C1 segment of cervical spinal cord (tissue), 14 donors: ENCODE measurements around the gene ITFG1.
"Not testable (repeated sequence)": the region's sequence is repeated elsewhere in the genome, so short reads cannot be mapped to it uniquely, and the experiment has no call there.

Source experiments
- DNase-seq, 14 donors: peaks; one replicate each; lab custom pipeline; 2025; lab: John Stamatoyannopoulos, UW

The ITFG1 gene

DNA sequence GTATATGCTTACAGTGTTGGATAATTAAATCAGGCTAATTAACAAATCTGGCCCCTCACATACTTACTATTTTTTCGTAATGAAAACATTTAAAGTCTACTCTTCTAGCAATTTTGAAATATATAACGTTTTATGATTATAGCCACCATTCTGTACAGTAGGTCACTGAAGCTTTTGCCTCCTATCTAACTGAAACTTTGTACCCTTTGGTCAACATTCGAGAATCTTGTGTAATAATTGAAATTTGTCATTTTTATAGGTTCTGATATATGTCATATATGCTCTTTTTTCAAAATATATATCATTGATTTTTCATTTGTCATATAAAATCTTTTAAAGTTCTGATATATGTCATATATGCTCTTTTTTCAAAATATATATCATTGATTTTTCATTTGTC lies 12.9 kb upstream of the ITFG1 start:
- no peak for DNase-seq

GRCh38 chr16:47473004-47473403 lies 12.1 kb upstream of the ITFG1 start:
- not testable (repeated sequence) for DNase-seq

DNA sequence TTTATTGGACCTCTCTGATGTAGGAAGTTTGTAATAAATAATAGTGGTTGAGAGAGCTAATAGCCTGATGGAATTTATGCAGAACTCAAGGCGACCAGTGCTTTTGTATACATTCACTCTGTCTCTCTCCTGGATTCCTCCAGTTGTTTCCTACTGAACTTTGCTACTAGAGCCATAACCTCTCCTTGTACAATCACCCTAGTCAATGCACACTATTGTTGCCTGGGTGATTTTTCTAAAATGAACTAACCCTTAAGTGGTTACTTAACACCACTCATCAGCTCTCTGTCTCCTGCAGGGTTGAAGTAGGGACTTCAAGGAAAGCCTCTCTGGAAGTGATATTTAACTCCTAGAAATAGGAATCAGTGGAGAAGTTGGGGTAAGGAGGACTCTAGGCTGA lies 9.9 kb upstream of the ITFG1 start:
- no peak for DNase-seq

DNA sequence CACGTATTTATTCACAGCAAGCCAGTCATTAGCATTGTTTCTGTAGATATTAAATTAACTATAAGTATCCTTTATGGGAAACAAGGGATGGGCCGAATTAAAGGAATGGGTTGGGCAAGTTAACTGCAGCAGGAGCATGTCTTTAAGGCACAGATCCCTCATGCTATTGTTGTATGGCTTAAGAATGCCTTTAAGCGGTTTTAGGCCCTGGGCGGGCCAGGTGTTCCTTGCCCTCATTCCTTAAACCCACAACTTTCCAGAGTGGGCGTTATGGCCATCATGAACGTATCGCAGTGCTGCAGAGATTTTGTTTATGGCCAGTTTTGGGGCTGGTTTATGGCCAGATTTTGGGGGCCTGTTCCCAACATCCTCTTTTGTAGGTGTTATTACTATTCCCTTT lies 9.3 kb upstream of the ITFG1 start:
- no peak for DNase-seq

DNA sequence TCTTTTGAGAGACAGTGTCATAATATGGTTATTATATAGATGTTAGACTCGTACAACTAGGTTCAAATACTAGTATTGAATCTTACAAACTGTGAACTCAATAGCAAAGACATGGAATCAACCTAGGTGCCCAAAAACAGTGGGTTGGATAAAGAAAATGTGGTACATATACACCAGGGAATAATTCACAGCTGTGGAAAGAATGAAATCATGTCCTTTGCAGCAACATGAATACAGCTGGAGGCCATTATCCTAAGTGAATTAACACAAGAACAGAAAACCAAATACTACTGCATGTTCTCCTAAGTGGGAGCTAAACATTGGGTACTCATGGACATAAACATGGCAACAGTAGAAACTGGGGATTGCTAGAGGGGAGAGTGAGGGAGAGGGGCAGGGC lies 8.4 kb upstream of the ITFG1 start:
- DNase-seq: no peak

- not testable (repeated sequence) for DNase-seq
Observed at GRCh38 chr16:47468070-47468689, 7.3 kb upstream of the ITFG1 start.

- no peak for DNase-seq
Observed at GRCh38 chr16:47467501-47467900, 6.6 kb upstream of the ITFG1 start.

DNA sequence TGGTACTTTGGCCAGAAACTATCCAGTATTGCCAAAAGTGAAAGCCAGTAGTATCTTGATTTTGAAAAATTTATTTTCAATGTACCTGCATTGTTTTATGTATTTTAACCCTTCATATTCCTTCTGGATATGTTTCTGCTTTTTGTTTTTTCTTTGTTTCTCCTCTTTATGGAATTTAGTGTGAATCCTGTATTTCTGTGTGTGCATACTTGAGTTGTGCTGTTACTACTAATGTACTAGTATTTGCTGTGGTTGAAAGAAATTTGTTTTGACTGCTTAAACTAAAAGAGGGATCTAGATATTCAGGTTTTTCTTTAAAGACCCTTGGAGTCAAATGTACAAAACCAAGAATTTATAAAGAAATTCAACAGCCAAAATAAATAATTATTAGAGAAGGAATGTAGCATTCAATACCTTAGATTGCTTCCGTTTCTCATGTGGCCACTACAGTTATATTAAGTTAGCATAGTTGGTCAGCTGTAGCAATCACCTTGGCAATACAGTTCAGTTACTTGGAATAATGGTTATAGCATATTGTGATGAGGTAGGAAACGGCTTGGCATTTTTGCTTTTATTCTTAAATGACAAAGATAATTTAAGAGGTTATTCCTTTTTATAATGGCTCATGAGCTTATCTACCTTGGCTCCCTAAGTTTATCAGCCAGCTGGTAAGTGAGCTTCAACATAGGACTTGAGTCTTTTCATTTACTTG lies 5.2 kb upstream of the ITFG1 start:
- DNase-seq: no peak

DNA sequence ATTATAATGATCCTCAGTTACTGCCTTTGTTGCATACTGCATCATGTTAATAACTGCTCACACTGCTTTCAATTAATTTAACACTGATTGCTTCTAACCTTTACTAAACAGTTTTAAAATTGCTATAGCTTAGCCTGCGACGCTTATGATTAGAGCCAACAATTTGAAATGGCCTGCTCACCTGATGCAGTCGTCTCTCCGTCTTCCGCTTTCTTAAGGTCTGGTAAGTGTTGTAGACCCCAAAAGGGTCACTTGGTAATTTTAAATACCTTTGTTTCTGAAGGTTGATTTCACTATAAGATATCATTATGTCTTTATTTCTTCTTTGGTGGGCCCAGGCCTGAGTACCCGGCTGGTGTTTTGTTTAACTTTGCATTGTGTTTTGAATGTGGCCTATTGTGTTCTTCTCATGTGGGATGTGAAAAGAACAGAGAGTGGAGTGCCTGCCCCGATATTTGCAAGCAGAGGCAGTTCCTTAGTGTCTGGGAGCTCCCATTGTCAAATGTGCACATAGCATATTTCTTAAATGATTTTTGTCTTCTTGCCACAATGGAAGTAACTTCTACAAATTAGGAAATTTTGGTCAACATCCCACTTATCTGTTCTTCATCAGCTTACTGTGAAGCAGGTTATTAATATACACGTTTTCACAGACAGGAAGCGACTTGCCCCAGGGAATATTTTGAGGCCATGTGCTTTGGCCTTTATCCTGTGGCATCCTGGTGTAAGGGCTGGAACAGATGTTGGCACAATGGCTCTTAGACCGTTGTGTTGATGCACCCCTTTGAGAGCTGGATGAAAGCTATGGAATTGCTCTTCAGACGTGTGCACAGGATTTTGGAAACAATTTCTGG lies 3.1 kb upstream of the ITFG1 start:
- peak in 3 of 14 donors; percentile 3 to 29 (median 9) for DNase-seq

GRCh38 chr16:47461598-47462266 lies 869 bp upstream of the ITFG1 start:
- DNase-seq: peak in 4 of 14 donors; percentile 45 to 69 (median 46)

DNA sequence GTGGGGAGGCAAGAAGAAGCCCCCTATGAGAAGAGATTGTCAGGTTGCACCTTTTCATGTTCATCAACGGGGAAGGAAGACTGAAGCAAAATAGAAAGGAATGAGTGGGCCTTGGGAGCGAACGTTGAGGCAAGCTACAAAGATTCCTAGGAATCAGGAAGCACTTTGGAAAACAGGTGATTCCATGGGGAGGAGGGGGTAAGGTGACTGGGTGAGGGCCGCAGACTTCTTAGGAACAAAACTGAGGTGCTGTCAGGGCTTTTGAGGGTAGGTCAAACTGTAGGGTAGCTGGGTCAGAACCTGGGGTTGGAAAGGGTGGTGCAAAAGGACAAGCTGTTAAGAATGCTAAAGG lies 528 bp downstream of the ITFG1 start:
- no peak for DNase-seq

DNA sequence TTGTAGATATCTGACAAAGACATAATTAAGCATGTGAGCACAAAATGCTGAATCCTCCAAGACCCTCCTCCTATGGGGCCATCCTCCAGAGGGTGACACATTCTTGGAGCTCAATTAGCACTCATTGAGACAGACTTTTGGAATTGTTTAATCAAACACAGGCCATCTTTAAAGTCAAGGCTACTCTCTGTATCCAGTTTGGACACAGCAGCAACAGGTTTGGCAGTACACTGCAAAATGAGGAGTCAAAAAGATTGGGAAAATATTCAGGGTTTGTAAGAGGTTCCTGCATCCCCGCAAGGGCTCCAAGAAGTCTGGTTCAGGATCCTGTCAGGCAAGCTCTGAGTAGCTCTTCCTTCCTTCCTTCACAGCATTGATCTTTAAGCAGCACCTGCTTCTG lies 1.3 kb downstream of the ITFG1 start:
- DNase-seq: no peak

- no peak for DNase-seq
Observed at GRCh38 chr16:47458331-47458730, 2.5 kb downstream of the ITFG1 start.

- no peak for DNase-seq
Observed at GRCh38 chr16:47449788-47450187, 11.1 kb downstream of the ITFG1 start.

- DNase-seq: no peak
Observed at GRCh38 chr16:47448830-47449575, 11.9 kb downstream of the ITFG1 start.

GRCh38 chr16:47446431-47446830 lies 14.4 kb downstream of the ITFG1 start:
- DNase-seq: no peak

DNA sequence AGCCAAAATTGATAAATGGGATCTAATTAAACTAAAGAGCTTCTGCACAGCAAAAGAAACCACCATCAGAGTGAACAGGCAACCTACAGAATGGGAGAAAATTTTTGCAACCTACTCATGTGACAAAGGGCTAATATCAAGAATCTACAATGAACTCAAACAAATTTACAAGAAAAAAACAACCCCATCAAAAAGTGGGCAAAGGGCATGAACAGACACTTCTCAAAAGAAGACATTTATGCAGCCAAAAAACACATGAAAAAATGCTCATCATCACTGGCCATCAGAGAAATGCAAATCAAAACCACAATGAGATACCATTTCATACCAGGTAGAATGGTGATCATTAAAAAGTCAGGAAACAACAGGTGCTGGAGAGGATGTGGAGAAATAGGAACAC lies 18.0 kb downstream of the ITFG1 start:
- DNase-seq: not testable (repeated sequence)

- DNase-seq: not testable (repeated sequence)
Observed at GRCh38 chr16:47440066-47440465, 20.8 kb downstream of the ITFG1 start.

GRCh38 chr16:47434274-47434673 lies 26.6 kb downstream of the ITFG1 start:
- DNase-seq: not testable (repeated sequence)

GRCh38 chr16:47431960-47432359 lies 28.9 kb downstream of the ITFG1 start:
- DNase-seq: no peak

GRCh38 chr16:47426806-47427205 lies 34.1 kb downstream of the ITFG1 start:
- DNase-seq: no peak
